H1 (cell line): ENCODE measurements around the gene MBOAT1. TPM values are rescaled to one million over a fixed set of nuclear protein-coding genes. Genes with fewer than 3 reads are reported as not detected.

ENCODE experiments used
- CTCF ChIA-PET: fragments of 300-600 bp; sonication (Branson Sonifier 250); formaldehyde crosslinking; loops from one replicate; lab custom pipeline; 2021; ENCODE audit not compliant: partially characterized antibody; lab: Charles Lee
- POLR2A ChIA-PET: fragments of 300-600 bp; sonication (Branson Sonifier 250); formaldehyde crosslinking; loops from one replicate; lab custom pipeline; 2021; ENCODE audit warnings: inconsistent platforms; ENCODE audit not compliant: partially characterized antibody; lab: Charles Lee
- DNase-seq, 2 experiments: peaks; one replicate each; pipeline versions ENCODE4 v3.0.0 to v3.0.0-alpha.2; 2010 to 2022; ENCODE audit warnings: low spot score in 2 of 2, low read depth in 1 of 2, mixed read lengths in 1 of 2
- FAIRE-seq: peaks from 2 replicates; lab custom pipeline; 2011; peaks lifted over from hg19 to GRCh38; lab: Jason Lieb, UNC
- H2AFZ ChIP-seq: 2 replicates; pipeline ENCODE4 v1.8.1; 2012; ENCODE audit warnings: low read length, inconsistent platforms
- H2AK5ac ChIP-seq: 2 replicates; pipeline ENCODE4 v1.6.1; 2013; ENCODE audit warnings: low read depth, low read length
- H2BK120ac ChIP-seq: replicated peaks from 2 replicates; pipeline ENCODE3; 2013; ENCODE audit warnings: low read depth, low read length, inconsistent platforms
- H2BK12ac ChIP-seq: 2 replicates; pipeline ENCODE4 v1.6.1; 2013; ENCODE audit warnings: low read depth, low read length
- H2BK15ac ChIP-seq: 2 replicates; pipeline ENCODE4 v1.6.1; 2013; ENCODE audit warnings: low read length
- H2BK20ac ChIP-seq: 2 replicates; pipeline ENCODE4 v1.6.1; 2013; ENCODE audit warnings: low read length
- H2BK5ac ChIP-seq: 2 replicates; pipeline ENCODE4 v1.6.1; 2013; ENCODE audit warnings: low read depth, low read length
- H3K14ac ChIP-seq: 2 replicates; pipeline ENCODE4 v1.6.1; 2013; ENCODE audit warnings: inconsistent platforms; ENCODE audit not compliant: insufficient read length
- H3K18ac ChIP-seq: 2 replicates; pipeline ENCODE4 v1.6.1; 2013; ENCODE audit warnings: low read length; ENCODE audit errors: extremely low read depth
- H3K23ac ChIP-seq: 2 replicates; pipeline ENCODE4 v1.6.1; 2013; ENCODE audit warnings: inconsistent platforms; ENCODE audit not compliant: insufficient read length
- H3K23me2 ChIP-seq: 2 replicates; pipeline ENCODE4 v1.6.1; 2013; ENCODE audit warnings: low read depth, low read length
- H3K27ac ChIP-seq: 2 replicates; pipeline ENCODE4 v1.6.1; 2011; ENCODE audit warnings: low read depth, low read length, inconsistent platforms
- H3K27me3 ChIP-seq, 4 experiments: replicated peaks in 1 of 4; 1 replicate in 1 of 4; 2 replicates in 3 of 4; pipeline versions ENCODE4 v1.6.1 to v1.8.1; 2011 to 2013; ENCODE audit warnings: low read length in 3 of 4, mild to moderate bottlenecking in 3 of 4, inconsistent platforms in 2 of 4, mixed read lengths in 2 of 4, moderate library complexity in 1 of 4; ENCODE audit not compliant: control insufficient read depth in 3 of 4, insufficient read depth in 3 of 4; ENCODE audit errors: extremely low read depth in 1 of 4
- H3K36me3 ChIP-seq, 4 experiments: 2 replicates each; pipeline versions ENCODE4 v1.6.1 to v1.8.1; 2011 to 2013; ENCODE audit warnings: mild to moderate bottlenecking in 4 of 4, low read length in 3 of 4, moderate library complexity in 2 of 4, control low read depth in 1 of 4, inconsistent platforms in 1 of 4; ENCODE audit not compliant: insufficient read depth in 4 of 4, control insufficient read depth in 2 of 4
- H3K4ac ChIP-seq: replicated peaks from 2 replicates; pipeline ENCODE3; 2013; ENCODE audit warnings: low read length, low read depth, mixed read lengths, inconsistent platforms; ENCODE audit not compliant: insufficient read length
- H3K4me1 ChIP-seq, 4 experiments: replicated peaks in 1 of 4; 1 replicate in 1 of 4; 2 replicates in 3 of 4; pipeline versions ENCODE4 v1.6.1 to v1.8.1; 2011 to 2013; ENCODE audit warnings: low read length in 3 of 4, inconsistent platforms in 2 of 4, mixed read lengths in 1 of 4; ENCODE audit not compliant: insufficient read depth in 4 of 4, control insufficient read depth in 3 of 4
- H3K4me2 ChIP-seq, 2 experiments: 2 replicates each; pipeline versions ENCODE4 v1.6.1 to v1.8.1; 2011 to 2013; ENCODE audit warnings: low read depth in 2 of 2, low read length in 2 of 2, control low read depth in 1 of 2, inconsistent platforms in 1 of 2, mild to moderate bottlenecking in 1 of 2; ENCODE audit not compliant: insufficient read depth in 1 of 2
- H3K4me3 ChIP-seq, 4 experiments: fragments of 200-600, 300-600 bp in 1 of 4; sonication (generic), shearing (Covaris generic), sonication (Bioruptor Twin) in 1 of 4; 2 replicates each; pipeline versions ENCODE4 v1.5.1 to v1.8.1; 2011 to 2016; ENCODE audit warnings: low read length in 4 of 4, low read depth in 3 of 4, control low read depth in 2 of 4, inconsistent platforms in 2 of 4, mild to moderate bottlenecking in 2 of 4, mixed read lengths in 1 of 4, moderate library complexity in 1 of 4; ENCODE audit not compliant: insufficient read depth in 2 of 4; ENCODE audit errors: extremely low read depth in 1 of 4
- H3K56ac ChIP-seq: replicated peaks from 2 replicates; pipeline ENCODE3; 2013; ENCODE audit warnings: low read depth, mild to moderate bottlenecking, mixed read lengths, low read length, inconsistent platforms; ENCODE audit not compliant: insufficient read length
- H3K79me1 ChIP-seq: 2 replicates; pipeline ENCODE4 v1.6.1; 2013; ENCODE audit warnings: low read depth, low read length, control low read depth
- H3K79me2 ChIP-seq, 2 experiments: 2 replicates each; pipeline versions ENCODE4 v1.6.1 to v1.8.1; 2012 to 2013; ENCODE audit warnings: low read length in 2 of 2, mild to moderate bottlenecking in 2 of 2, inconsistent platforms in 1 of 2; ENCODE audit not compliant: insufficient read depth in 2 of 2, control insufficient read depth in 1 of 2
- H3K9ac ChIP-seq, 4 experiments: replicated peaks in 1 of 4; 1 replicate in 1 of 4; 2 replicates in 3 of 4; pipeline versions ENCODE4 v1.6.1 to v1.8.1; 2011 to 2013; ENCODE audit warnings: low read depth in 3 of 4, low read length in 3 of 4, control low read depth in 2 of 4, mild to moderate bottlenecking in 2 of 4, moderate library complexity in 2 of 4, inconsistent platforms in 1 of 4; ENCODE audit errors: extremely low read depth in 1 of 4
- H3K9me3 ChIP-seq, 2 experiments: 2 replicates each; pipeline versions ENCODE4 v1.6.1 to v1.8.1; 2012 to 2013; ENCODE audit warnings: mild to moderate bottlenecking in 2 of 2, moderate library complexity in 2 of 2, control low read depth in 1 of 2, inconsistent platforms in 1 of 2, low read depth in 1 of 2, low read length in 1 of 2, mixed read lengths in 1 of 2; ENCODE audit not compliant: insufficient read depth in 2 of 2
- H4K20me1 ChIP-seq, 2 experiments: replicated peaks in 1 of 2; 2 replicates each; pipeline versions ENCODE3 to v1.8.1; 2011 to 2013; ENCODE audit warnings: inconsistent platforms in 2 of 2, low read length in 2 of 2, mild to moderate bottlenecking in 1 of 2; ENCODE audit not compliant: insufficient read depth in 2 of 2, control insufficient read depth in 1 of 2
- H4K5ac ChIP-seq: 2 replicates; pipeline ENCODE4 v1.6.1; 2013; ENCODE audit warnings: low read length, low read depth, mixed read lengths, inconsistent platforms; ENCODE audit not compliant: insufficient read length
- H4K8ac ChIP-seq: 2 replicates; pipeline ENCODE4 v1.8.0; 2013; ENCODE audit warnings: mild to moderate bottlenecking, moderate library complexity, low read length, inconsistent platforms; ENCODE audit not compliant: insufficient read depth; ENCODE audit errors: extremely low read depth
- H4K91ac ChIP-seq: replicated peaks from 2 replicates; pipeline ENCODE3; 2013; ENCODE audit warnings: low read length, mixed read lengths, inconsistent platforms; ENCODE audit not compliant: insufficient read length
- KDM1A ChIP-seq: fragments of 200-600, 300-600 bp; sonication (generic); IDR thresholded peaks from 2 replicates; pipeline ENCODE4 v1.7.1; 2016; ENCODE audit warnings: mild to moderate bottlenecking, low read length, borderline replicate concordance
- RAD21 ChIP-seq, 2 experiments: IDR thresholded peaks in 1 of 2; conservative IDR thresholded peaks in 1 of 2; 2 replicates each; pipeline ENCODE4 v1.6.1; 2011; ENCODE audit warnings: low read depth in 2 of 2, low read length in 2 of 2, improper control_type of control experiment in 1 of 2, inconsistent platforms in 1 of 2, mild to moderate bottlenecking in 1 of 2, moderate library complexity in 1 of 2
- SIN3A ChIP-seq, 2 experiments: IDR thresholded peaks in 1 of 2; conservative IDR thresholded peaks in 1 of 2; 2 replicates each; pipeline ENCODE4 v1.6.1; 2011 to 2012; ENCODE audit warnings: low read length in 2 of 2, improper control_type of control experiment in 1 of 2, low read depth in 1 of 2, mild to moderate bottlenecking in 1 of 2
- TEAD4 ChIP-seq: IDR thresholded peaks from 2 replicates; pipeline ENCODE4 v1.6.1; 2012; ENCODE audit warnings: low read depth, low read length, inconsistent platforms, mixed read lengths
- YY1 ChIP-seq: IDR thresholded peaks from 2 replicates; pipeline ENCODE4 v1.6.1; 2011; ENCODE audit warnings: low read depth, mild to moderate bottlenecking, low read length
- WGBS, 2 experiments: shearing (Covaris generic) in 1 of 2; methylation state at CpG; one replicate each; pipeline versions ENCODE4 v1.1.6 to v1.1.7; 2013 to 2015; ENCODE audit warnings: low lambda C conversion rate in 2 of 2, mixed read lengths in 2 of 2, inconsistent platforms in 1 of 2, low coverage in 1 of 2, missing lambda C conversion rate in 1 of 2; ENCODE audit not compliant: insufficient replicate concordance in 2 of 2, insufficient coverage in 1 of 2, insufficient read length in 1 of 2; ENCODE audit errors: extremely low coverage in 1 of 2, missing lambda C conversion rate in 1 of 2; 5-methylcytosine and 5-hydroxymethylcytosine counted together
- polyA plus RNA-seq, 7 experiments: library from polyadenylated mRNA; depleted of rRNA in 3 of 7; stranded (reverse) in 5 of 7; unstranded in 2 of 7; fragments of >200 nt in 5 of 7; fragments of 200-250 nt in 2 of 7; gene quantifications; 1 replicate in 5 of 7; 2 replicates in 1 of 7; 4 replicates in 1 of 7; pipeline versions ENCODE4 v1.2.1 to v1.2.3, GENCODE V29; 2011 to 2013; ENCODE audit warnings: missing spikeins in 2 of 7, mixed read lengths in 2 of 7
- total RNA-seq: library from RNA; stranded (reverse); fragmentation: NEBNext Ultra II Directional; extraction: Animal tissue kit (Norgen Biotek cat#: 25700); gene quantifications from 2 replicates; pipeline ENCODE4 v1.2.1, GENCODE V29; 2021
- TF ChIP-seq, protein P1 (sequence below), 3 experiments: IDR thresholded peaks; 1 replicate in 2 of 3; 2 replicates in 1 of 3; pipeline versions ENCODE4 v1.5.1 to v1.6.1; 2011; ENCODE audit warnings: low read length in 3 of 3, mild to moderate bottlenecking in 3 of 3, inconsistent platforms in 2 of 3, low read depth in 1 of 3, moderate library complexity in 1 of 3; ENCODE audit not compliant: insufficient read depth in 1 of 3; ENCODE audit errors: control extremely low read depth in 1 of 3

MBOAT1 gene
- total and polyA plus RNA-seq, 2 of the 8 experiments (the other 6 are each of a cell fraction or from before 2014, with no cell fraction given), result 4.9 to 19.5 TPM

DNA sequence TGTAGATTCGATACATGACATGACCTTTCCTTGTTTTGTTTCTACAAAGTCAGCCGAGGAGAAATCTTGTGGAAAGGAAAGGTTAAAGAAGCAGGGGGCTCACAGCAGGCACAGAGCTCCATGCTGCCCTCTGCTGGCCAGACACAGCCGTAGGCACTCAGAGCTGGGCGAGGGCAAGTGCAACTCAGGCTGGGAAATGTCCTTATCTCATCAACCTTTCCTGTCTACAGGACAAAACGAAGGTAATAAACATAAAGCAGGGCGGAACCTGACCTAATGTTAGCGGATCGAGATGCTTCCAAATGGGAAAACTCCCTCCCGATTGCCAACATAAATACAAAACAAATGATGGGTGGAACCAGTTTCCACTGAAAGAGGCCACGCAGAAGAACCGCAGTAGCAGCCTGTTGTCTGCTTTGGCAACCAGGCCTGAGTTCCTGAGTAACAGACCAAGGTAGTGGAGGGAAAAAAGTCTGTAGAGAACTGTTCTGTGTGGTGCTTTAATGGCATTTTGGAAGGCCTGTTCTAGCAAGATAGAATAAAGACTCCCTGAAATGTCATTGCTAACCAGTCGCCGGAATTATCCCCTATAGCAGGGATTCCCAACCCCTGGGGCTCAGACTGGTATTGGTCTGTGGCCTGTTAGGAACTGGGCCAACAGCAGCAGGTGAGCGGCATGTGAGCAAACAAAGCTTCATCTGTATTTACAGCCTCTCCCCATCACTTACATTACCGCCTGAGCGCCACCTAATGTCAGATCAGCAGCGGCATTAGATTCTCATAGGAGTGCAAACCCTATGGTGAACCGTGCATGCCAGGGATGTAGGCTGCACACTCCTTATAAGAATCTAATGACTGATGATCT, 85.2 kb downstream of the MBOAT1 start:
- H3K9me3 ChIP-seq, result no peaks in the 10 kb centered on the region
- no peaks in the 10 kb centered on the region; a peak in 1 of 8 replicates for H3K36me3 ChIP-seq
- H3K27ac ChIP-seq, result no peak overlapping the region
- no peak overlapping the region for H3K9ac ChIP-seq
- TF ChIP-seq KDM1A (no peak), SIN3A (conservative IDR thresholded peaks at IDR 0.05 in 1 of 2, IDR thresholded peaks at IDR 0.05 in 1 of 2; ENCODE audit: low read depth in 1 of 2, low read length in 2 of 2) (no peak), RAD21 (IDR thresholded peaks at IDR 0.05 in 1 of 2, conservative IDR thresholded peaks at IDR 0.05 in 1 of 2; ENCODE audit: low read depth in 2 of 2, low read length in 2 of 2) (peak; percentile 65 to 74), YY1 (0 out of 2 replicates have a peak, but pooled peaks have one; percentile 47), TEAD4 (0 out of 2 replicates have a peak, but pooled peaks have one; percentile 10)
- TF ChIP-seq, protein P1, sequence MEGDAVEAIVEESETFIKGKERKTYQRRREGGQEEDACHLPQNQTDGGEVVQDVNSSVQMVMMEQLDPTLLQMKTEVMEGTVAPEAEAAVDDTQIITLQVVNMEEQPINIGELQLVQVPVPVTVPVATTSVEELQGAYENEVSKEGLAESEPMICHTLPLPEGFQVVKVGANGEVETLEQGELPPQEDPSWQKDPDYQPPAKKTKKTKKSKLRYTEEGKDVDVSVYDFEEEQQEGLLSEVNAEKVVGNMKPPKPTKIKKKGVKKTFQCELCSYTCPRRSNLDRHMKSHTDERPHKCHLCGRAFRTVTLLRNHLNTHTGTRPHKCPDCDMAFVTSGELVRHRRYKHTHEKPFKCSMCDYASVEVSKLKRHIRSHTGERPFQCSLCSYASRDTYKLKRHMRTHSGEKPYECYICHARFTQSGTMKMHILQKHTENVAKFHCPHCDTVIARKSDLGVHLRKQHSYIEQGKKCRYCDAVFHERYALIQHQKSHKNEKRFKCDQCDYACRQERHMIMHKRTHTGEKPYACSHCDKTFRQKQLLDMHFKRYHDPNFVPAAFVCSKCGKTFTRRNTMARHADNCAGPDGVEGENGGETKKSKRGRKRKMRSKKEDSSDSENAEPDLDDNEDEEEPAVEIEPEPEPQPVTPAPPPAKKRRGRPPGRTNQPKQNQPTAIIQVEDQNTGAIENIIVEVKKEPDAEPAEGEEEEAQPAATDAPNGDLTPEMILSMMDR (IDR thresholded peaks at IDR 0.05; ENCODE audit: control extremely low read depth in 1 of 3, insufficient read depth in 1 of 3, low read depth in 1 of 3, low read length in 3 of 3), result peak; percentile 86 to 97 (median 97)
- 51% methylated on average over 18 of the region's 18 CpGs; no CpG with 5 or more reads in 1 of the 2 experiments for WGBS, 2 experiments
- peak overlapping the region; percentile 51; the same call in 1 of the 2 replicates for H2BK12ac ChIP-seq
- no peak overlapping the region for H4K8ac ChIP-seq
- no peaks in the 10 kb centered on the region for H4K20me1 ChIP-seq
- DNase-seq (peak in 1 of 2 experiments; percentile 88), FAIRE-seq (peak; percentile 80)
- H3K4ac ChIP-seq, result no peak overlapping the region
- no peaks in the 10 kb centered on the region for H3K79me2 ChIP-seq
- peaks cover 0 to 3% (median 1%) of the 10 kb centered on the region in 4 experiments; a peak in 3 of 7 replicates for H3K4me1 ChIP-seq
- no peaks in the 10 kb centered on the region for H3K27me3 ChIP-seq
- no peak overlapping the region for H2BK15ac ChIP-seq
- no peak overlapping the region for H2BK20ac ChIP-seq
- no peak overlapping the region for H2AK5ac ChIP-seq
- no peak overlapping the region for H3K56ac ChIP-seq
- POLR2A ChIA-PET, result interaction anchor here (1.0 to 1.7 kb wide), 3 partner anchors 8 to 35 kb away, joined by 3 to 5 read pairs (median 4); no protein-coding TSS in a partner anchor
- H2AFZ ChIP-seq, result no peak overlapping the region
- no peak overlapping the region for H4K5ac ChIP-seq
- CTCF ChIA-PET, result interaction anchor here (0.6 to 5.6 kb wide), 40 partner anchors 9 to 1251 kb away, joined by 3 to 53 read pairs (median 4); partner anchors contain the start of gene MBOAT1
- H3K79me1 ChIP-seq, result no peaks in the 10 kb centered on the region
- H3K23ac ChIP-seq, result no peak overlapping the region
- H3K14ac ChIP-seq, result no peak overlapping the region
- no peak overlapping the region for H2BK5ac ChIP-seq
- H3K4me3 ChIP-seq, result no peak overlapping the region
- H3K23me2 ChIP-seq, result no peaks in the 10 kb centered on the region; the same call in 1 of the 2 replicates
- no peak overlapping the region for H2BK120ac ChIP-seq
- no peak overlapping the region for H3K4me2 ChIP-seq
- H4K91ac ChIP-seq, result no peak overlapping the region
- H3K18ac ChIP-seq, result no peak overlapping the region
